Endothelial cell (in vitro differentiated cells): ENCODE measurements around the gene C1orf21. TPM values are rescaled to one million over a fixed set of nuclear protein-coding genes. Genes with fewer than 3 reads are reported as not detected.

Experiments used
- DNase-seq: peaks from one replicate; pipeline ENCODE4 v3.0.0; 2021; ENCODE audit warnings: low spot score
- H3K27ac Mint-ChIP-seq: one replicate; pipeline ENCODE4 v1.8.0; 2021; ENCODE audit warnings: mixed read lengths, inconsistent platforms; ENCODE audit not compliant: unreplicated experiment
- H3K27me3 Mint-ChIP-seq: one replicate; pipeline ENCODE4 v1.8.0; 2021; ENCODE audit warnings: mild to moderate bottlenecking, moderate library complexity, mixed read lengths, inconsistent platforms; ENCODE audit not compliant: unreplicated experiment
- H3K36me3 Mint-ChIP-seq: one replicate; pipeline ENCODE4 v1.8.0; 2021; ENCODE audit warnings: mild to moderate bottlenecking, low read depth, mixed read lengths, inconsistent platforms; ENCODE audit not compliant: unreplicated experiment
- H3K4me1 Mint-ChIP-seq: one replicate; pipeline ENCODE4 v1.8.0; 2021; ENCODE audit warnings: mild to moderate bottlenecking, mixed read lengths, inconsistent platforms; ENCODE audit not compliant: unreplicated experiment
- H3K4me3 Mint-ChIP-seq: one replicate; pipeline ENCODE4 v1.8.0; 2021; ENCODE audit warnings: mild to moderate bottlenecking, mixed read lengths, inconsistent platforms; ENCODE audit not compliant: unreplicated experiment
- H3K9me3 Mint-ChIP-seq: one replicate; pipeline ENCODE4 v1.8.0; 2021; ENCODE audit warnings: mixed read lengths, inconsistent platforms; ENCODE audit not compliant: unreplicated experiment
- total RNA-seq: library from RNA; stranded (reverse); fragmentation: NEBNext Ultra II Directional; extraction: Animal tissue kit (Norgen Biotek cat#: 25700); gene quantifications from one replicate; pipeline ENCODE4 v1.2.1, GENCODE V29; 2021; ENCODE audit not compliant: unreplicated experiment
- TF ChIP-seq, protein P1 (sequence below): fragments of 200-600 bp; sonication (generic); IDR thresholded peaks from one replicate; pipeline ENCODE4 v1.5.0; 2021; ENCODE audit warnings: antibody characterized with exemption; ENCODE audit not compliant: unreplicated experiment

C1orf21 gene
- total RNA-seq, 1 donor from 2014 or later: 7.5 TPM

DNA sequence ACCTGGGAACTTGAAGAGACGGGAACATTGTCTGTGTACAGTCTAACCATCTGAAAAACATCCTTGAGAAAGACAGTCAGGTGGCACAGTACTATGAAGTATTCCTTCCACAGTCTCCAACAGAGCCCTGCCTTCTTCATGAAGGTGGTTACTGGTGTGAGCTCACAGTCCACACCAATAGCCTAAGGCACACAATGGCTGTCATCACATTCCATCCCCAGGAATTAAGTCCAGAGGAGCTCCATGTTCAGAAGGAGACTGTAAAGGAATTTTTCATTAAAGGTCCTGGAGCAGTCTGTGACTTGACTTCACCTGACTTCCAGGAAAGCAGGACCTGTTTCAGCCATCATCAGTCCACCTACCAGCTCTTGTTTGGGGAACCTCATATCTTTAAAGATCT, 180.2 kb downstream of the C1orf21 start:
- Mint-ChIP-seq H3K9me3 (no peaks in the 10 kb centered on the region), H3K27me3 (no peaks in the 10 kb centered on the region), H3K36me3 (no peaks in the 10 kb centered on the region), H3K4me1 (no peaks in the 10 kb centered on the region), H3K27ac (no peak overlapping the region), H3K4me3 (no peak overlapping the region)
- TF ChIP-seq, protein P1, sequence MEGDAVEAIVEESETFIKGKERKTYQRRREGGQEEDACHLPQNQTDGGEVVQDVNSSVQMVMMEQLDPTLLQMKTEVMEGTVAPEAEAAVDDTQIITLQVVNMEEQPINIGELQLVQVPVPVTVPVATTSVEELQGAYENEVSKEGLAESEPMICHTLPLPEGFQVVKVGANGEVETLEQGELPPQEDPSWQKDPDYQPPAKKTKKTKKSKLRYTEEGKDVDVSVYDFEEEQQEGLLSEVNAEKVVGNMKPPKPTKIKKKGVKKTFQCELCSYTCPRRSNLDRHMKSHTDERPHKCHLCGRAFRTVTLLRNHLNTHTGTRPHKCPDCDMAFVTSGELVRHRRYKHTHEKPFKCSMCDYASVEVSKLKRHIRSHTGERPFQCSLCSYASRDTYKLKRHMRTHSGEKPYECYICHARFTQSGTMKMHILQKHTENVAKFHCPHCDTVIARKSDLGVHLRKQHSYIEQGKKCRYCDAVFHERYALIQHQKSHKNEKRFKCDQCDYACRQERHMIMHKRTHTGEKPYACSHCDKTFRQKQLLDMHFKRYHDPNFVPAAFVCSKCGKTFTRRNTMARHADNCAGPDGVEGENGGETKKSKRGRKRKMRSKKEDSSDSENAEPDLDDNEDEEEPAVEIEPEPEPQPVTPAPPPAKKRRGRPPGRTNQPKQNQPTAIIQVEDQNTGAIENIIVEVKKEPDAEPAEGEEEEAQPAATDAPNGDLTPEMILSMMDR: no peak
- no peak for DNase-seq

GRCh38 chr1:184567637-184568036, 180.8 kb downstream of the C1orf21 start:
- H3K36me3 Mint-ChIP-seq: no peaks in the 10 kb centered on the region
- no peaks in the 10 kb centered on the region for H3K9me3 Mint-ChIP-seq
- H3K27ac Mint-ChIP-seq: no peak overlapping the region
- H3K4me1 Mint-ChIP-seq: no peaks in the 10 kb centered on the region
- H3K4me3 Mint-ChIP-seq: no peak overlapping the region
- TF ChIP-seq, protein P1: no peak
- no peak for DNase-seq
- H3K27me3 Mint-ChIP-seq: no peaks in the 10 kb centered on the region

- Mint-ChIP-seq H3K27ac (no peak overlapping the region), H3K4me3 (no peak overlapping the region), H3K4me1 (no peaks in the 10 kb centered on the region), H3K9me3 (no peaks in the 10 kb centered on the region), H3K36me3 (no peaks in the 10 kb centered on the region), H3K27me3 (no peaks in the 10 kb centered on the region)
- DNase-seq: no peak
- TF ChIP-seq, protein P1: no peak
These were observed 181.3 kb downstream of the C1orf21 start for GRCh38 chr1:184568148-184568547.

- DNase-seq: no peak
- TF ChIP-seq, protein P1: no peak
- H3K36me3 Mint-ChIP-seq: no peaks in the 10 kb centered on the region
- H3K27ac Mint-ChIP-seq: no peak overlapping the region
- H3K27me3 Mint-ChIP-seq: peaks cover 1% of the 10 kb centered on the region
- H3K9me3 Mint-ChIP-seq: no peaks in the 10 kb centered on the region
- no peak overlapping the region for H3K4me3 Mint-ChIP-seq
- H3K4me1 Mint-ChIP-seq: no peaks in the 10 kb centered on the region
These were observed 182.3 kb downstream of the C1orf21 start for GRCh38 chr1:184569106-184569505.

- Mint-ChIP-seq H3K9me3 (no peaks in the 10 kb centered on the region), H3K27ac (no peak overlapping the region), H3K27me3 (peaks cover 1% of the 10 kb centered on the region), H3K4me3 (no peak overlapping the region), H3K36me3 (no peaks in the 10 kb centered on the region), H3K4me1 (no peaks in the 10 kb centered on the region)
- TF ChIP-seq, protein P1: no peak
- DNase-seq: no peak
These were observed 187.8 kb downstream of the C1orf21 start for GRCh38 chr1:184574588-184574987.
